DMS53 treated with DMSO at 0.1 percent for 48 hours (cell line): ENCODE data around the gene AXIN1.
"Not testable (repeated sequence)": the region's sequence is repeated elsewhere in the genome, so short reads cannot be mapped to it uniquely, and the experiment has no call there.

Experiments used
- DNase-seq: peaks from one replicate; lab custom pipeline; 2025; ENCODE audit not compliant: unreplicated experiment; lab: John Stamatoyannopoulos, UW

The AXIN1 gene

GRCh38 chr16:352547-353403 is at the start of gene AXIN1:
AXIN1 (minus strand) TSS chr16:352723; CDS start chr16:347025, 5,698 bp downstream.
- DNase-seq: peak; percentile 89

GRCh38 chr16:401468-402348 is 49.2 kb upstream of the AXIN1 start, which contains the start of gene DECR2:
DECR2 (plus strand) TSS chr16:401885; CDS start chr16:401964, 79 bp downstream.
- peak; percentile 57 for DNase-seq

- DNase-seq: no peak
These were observed 47.6 kb upstream of the AXIN1 start for GRCh38 chr16:400061-400591.

- DNase-seq: no peak
These were observed 47.0 kb upstream of the AXIN1 start for GRCh38 chr16:399340-400019.

- DNase-seq: no peak
These were observed 46.2 kb upstream of the AXIN1 start for GRCh38 chr16:398561-399339.

- DNase-seq: peak; percentile 9
These were observed 45.3 kb upstream of the AXIN1 start for GRCh38 chr16:397736-398332.

GRCh38 chr16:397135-397661 is 44.7 kb upstream of the AXIN1 start, which contains the start of gene NME4:
NME4 (plus strand) TSS chr16:397199; CDS start chr16:397223, 24 bp downstream.
- DNase-seq: no peak

- peak; percentile 28 for DNase-seq
These were observed 44.1 kb upstream of the AXIN1 start for GRCh38 chr16:396605-397004.

GRCh38 chr16:396199-396598 is 43.7 kb upstream of the AXIN1 start:
- DNase-seq: peak; percentile 45

- DNase-seq: no peak
These were observed 40.0 kb upstream of the AXIN1 start for GRCh38 chr16:392450-393030.

- peak; percentile 37 for DNase-seq
These were observed 39.4 kb upstream of the AXIN1 start for GRCh38 chr16:391885-392335.

GRCh38 chr16:389352-389751 is 36.8 kb upstream of the AXIN1 start:
- no peak for DNase-seq

GRCh38 chr16:387761-388666 is 35.5 kb upstream of the AXIN1 start:
- not testable (repeated sequence) for DNase-seq

GRCh38 chr16:386641-387156 is 34.2 kb upstream of the AXIN1 start:
- DNase-seq: no peak

GRCh38 chr16:383326-384051 is 31.0 kb upstream of the AXIN1 start:
- peak; percentile 87 for DNase-seq

- DNase-seq: peak; percentile 42
These were observed 29.5 kb upstream of the AXIN1 start, which contains the start of gene PGAP6 for GRCh38 chr16:381789-382717. PGAP6 (minus strand) TSS chr16:381978; CDS start chr16:381821, 157 bp downstream.
